ENCODE data around the gene MVB12B.

Gene MVB12B

DNA sequence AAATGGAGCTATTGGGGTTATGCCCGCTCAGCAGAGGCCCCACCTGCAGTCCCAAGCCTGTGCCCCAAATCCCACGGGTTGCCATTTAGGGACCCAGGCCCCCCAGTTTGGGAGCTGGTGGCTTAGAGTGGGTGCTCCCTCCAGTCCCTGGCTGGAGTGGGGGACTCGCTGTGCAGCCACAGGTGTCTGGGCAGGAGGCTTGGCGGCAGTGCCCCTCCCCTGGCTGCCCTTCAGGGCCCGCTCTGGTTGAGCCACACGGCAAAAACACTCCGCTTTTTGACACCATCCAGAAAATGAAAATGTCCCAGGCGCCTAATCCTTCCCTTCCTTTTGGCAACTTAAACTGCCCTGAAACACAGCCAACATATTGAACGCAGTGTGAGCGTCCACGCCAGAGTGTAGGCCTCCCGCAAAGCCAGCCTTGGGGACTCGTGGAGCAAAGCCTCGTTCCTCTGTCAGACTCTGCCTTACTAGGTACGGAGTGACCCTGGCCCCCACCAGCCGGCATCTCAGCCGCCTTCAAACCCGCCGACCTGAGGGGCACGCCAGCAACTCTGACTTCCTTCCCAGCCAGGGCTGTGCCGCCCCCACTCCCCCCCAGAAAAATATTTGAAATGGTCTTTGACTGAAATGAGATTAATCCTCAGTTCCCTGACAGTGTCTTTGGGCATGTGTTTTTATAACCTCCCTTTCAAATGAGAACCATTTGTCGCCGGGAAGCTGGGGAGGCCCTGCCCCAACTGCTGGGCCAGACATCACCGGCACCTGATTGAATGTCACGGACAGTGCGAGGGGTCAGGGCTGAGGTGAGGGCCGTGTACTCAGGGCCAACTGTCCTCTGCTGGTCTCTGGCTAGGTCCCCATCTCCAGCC is 188.6 kb downstream of the MVB12B start:
- H3K79me1 ChIP-seq (ENCODE audit: low read depth, low read length) = no peaks in the 10 kb centered on the region
- H3K23ac ChIP-seq (ENCODE audit: low read depth, low read length, poor library complexity) = peak overlapping the region; percentile 40
- H4K91ac ChIP-seq (ENCODE audit: low read depth, low read length, poor library complexity) = no peak overlapping the region
- no peaks in the 10 kb centered on the region for H3K9me3 ChIP-seq (replicated peaks in 1 of 2; ENCODE audit: control insufficient read depth in 2 of 2, insufficient read depth in 1 of 2, low read depth in 1 of 2, low read length in 2 of 2)
- H3K4me2 ChIP-seq (ENCODE audit: insufficient read depth, low read length, poor library complexity, severe bottlenecking) = no peak overlapping the region
- no peak overlapping the region for H2AFZ ChIP-seq (ENCODE audit: low read length)
- no peak overlapping the region for H3K27ac ChIP-seq (replicated peaks; ENCODE audit: low read length)
- H3K36me3 ChIP-seq (replicated peaks in 1 of 2; ENCODE audit: control insufficient read depth in 2 of 2, insufficient read depth in 2 of 2, low read length in 2 of 2) = no peaks in the 10 kb centered on the region
- DNase-seq (ENCODE audit: low spot score) = no peak
- H2AK5ac ChIP-seq (ENCODE audit: low read depth, low read length) = peak overlapping the region; percentile 93
- H3K4ac ChIP-seq (ENCODE audit: low read length) = no peak overlapping the region
- no peak overlapping the region for H4K8ac ChIP-seq (ENCODE audit: low read depth, low read length)
- H3K9ac ChIP-seq (ENCODE audit: low read depth, low read length, poor library complexity) = peak overlapping the region; percentile 46
- peak overlapping the region; percentile 86 for H3K18ac ChIP-seq (ENCODE audit: low read length)
- H2BK15ac ChIP-seq (ENCODE audit: low read length) = peak overlapping the region; percentile 18
- peak overlapping the region; percentile 29 for H2BK5ac ChIP-seq (ENCODE audit: low read length)
- peaks cover 0 to 54% (median 4%) of the 10 kb centered on the region in 3 experiments for H3K27me3 ChIP-seq (ENCODE audit: control insufficient read depth in 3 of 3, insufficient read depth in 3 of 3, low read depth in 1 of 3, low read length in 3 of 3)
- peaks cover 18 to 31% of the 10 kb centered on the region in 2 donors for H3K4me1 ChIP-seq (ENCODE audit: control insufficient read depth in 2 of 2, insufficient read depth in 1 of 2, low read depth in 1 of 2, low read length in 2 of 2)
- H2BK120ac ChIP-seq (ENCODE audit: low read depth, low read length) = peak overlapping the region; percentile 78
- no peak overlapping the region for H3K14ac ChIP-seq (ENCODE audit: low read length)
- H2BK12ac ChIP-seq (ENCODE audit: low read length) = no peak overlapping the region
- no CpG with 5 or more reads among the region's 27 CpGs for whole genome bisulfite sequencing, 2 donors (ENCODE audit: extremely low coverage in 2 of 2, insufficient read length in 2 of 2, insufficient replicate concordance in 1 of 2)
- H3K4me3 ChIP-seq (ENCODE audit: low read length in 2 of 2) = no peak overlapping the region

GRCh38 chr9:126515873-126516505 is 189.4 kb downstream of the MVB12B start:
- no peak overlapping the region for H2BK12ac ChIP-seq (ENCODE audit: low read length)
- no peaks in the 10 kb centered on the region for H3K79me1 ChIP-seq (ENCODE audit: low read depth, low read length)
- no peak overlapping the region for H3K27ac ChIP-seq (replicated peaks; ENCODE audit: low read length)
- no peak overlapping the region for H3K4me3 ChIP-seq (ENCODE audit: low read length in 2 of 2)
- no peak overlapping the region for H3K23ac ChIP-seq (ENCODE audit: low read depth, low read length, poor library complexity)
- H3K4me1 ChIP-seq (ENCODE audit: control insufficient read depth in 2 of 2, insufficient read depth in 1 of 2, low read depth in 1 of 2, low read length in 2 of 2) = peaks cover 19 to 37% of the 10 kb centered on the region in 2 donors
- H3K4me2 ChIP-seq (ENCODE audit: insufficient read depth, low read length, poor library complexity, severe bottlenecking) = no peak overlapping the region
- no peak overlapping the region for H3K4ac ChIP-seq (ENCODE audit: low read length)
- H3K18ac ChIP-seq (ENCODE audit: low read length) = peak overlapping the region; percentile 73
- no peak overlapping the region for H2AFZ ChIP-seq (ENCODE audit: low read length)
- peak overlapping the region; percentile 78 for H2BK120ac ChIP-seq (ENCODE audit: low read depth, low read length)
- no peaks in the 10 kb centered on the region for H3K36me3 ChIP-seq (replicated peaks in 1 of 2; ENCODE audit: control insufficient read depth in 2 of 2, insufficient read depth in 2 of 2, low read length in 2 of 2)
- no peak overlapping the region for H2BK5ac ChIP-seq (ENCODE audit: low read length)
- no peak overlapping the region for H3K9ac ChIP-seq (ENCODE audit: low read depth, low read length, poor library complexity)
- no peak overlapping the region for H3K14ac ChIP-seq (ENCODE audit: low read length)
- H3K27me3 ChIP-seq (ENCODE audit: control insufficient read depth in 3 of 3, insufficient read depth in 3 of 3, low read depth in 1 of 3, low read length in 3 of 3) = peaks cover 0 to 54% (median 4%) of the 10 kb centered on the region in 3 experiments
- peak overlapping the region; percentile 18 for H2BK15ac ChIP-seq (ENCODE audit: low read length)
- H4K91ac ChIP-seq (ENCODE audit: low read depth, low read length, poor library complexity) = no peak overlapping the region
- H4K8ac ChIP-seq (ENCODE audit: low read depth, low read length) = no peak overlapping the region
- no CpG with 5 or more reads among the region's 14 CpGs for WGBS, 2 donors (ENCODE audit: extremely low coverage in 2 of 2, insufficient read length in 2 of 2, insufficient replicate concordance in 1 of 2)
- no peaks in the 10 kb centered on the region for H3K9me3 ChIP-seq (replicated peaks in 1 of 2; ENCODE audit: control insufficient read depth in 2 of 2, insufficient read depth in 1 of 2, low read depth in 1 of 2, low read length in 2 of 2)
- peak overlapping the region; percentile 93 for H2AK5ac ChIP-seq (ENCODE audit: low read depth, low read length)
- no peak for DNase-seq (ENCODE audit: low spot score)

- no peak for DNase-seq (ENCODE audit: low spot score)
- H3K4me2 ChIP-seq (ENCODE audit: insufficient read depth, low read length, poor library complexity, severe bottlenecking) = no peak overlapping the region
- H3K36me3 ChIP-seq (replicated peaks in 1 of 2; ENCODE audit: control insufficient read depth in 2 of 2, insufficient read depth in 2 of 2, low read length in 2 of 2) = no peaks in the 10 kb centered on the region
- H3K14ac ChIP-seq (ENCODE audit: low read length) = no peak overlapping the region
- no peak overlapping the region for H4K8ac ChIP-seq (ENCODE audit: low read depth, low read length)
- H3K4me1 ChIP-seq (ENCODE audit: control insufficient read depth in 2 of 2, insufficient read depth in 1 of 2, low read depth in 1 of 2, low read length in 2 of 2) = peaks cover 21 to 40% of the 10 kb centered on the region in 2 donors
- no peak overlapping the region for H2BK5ac ChIP-seq (ENCODE audit: low read length)
- no peaks in the 10 kb centered on the region for H3K9me3 ChIP-seq (replicated peaks in 1 of 2; ENCODE audit: control insufficient read depth in 2 of 2, insufficient read depth in 1 of 2, low read depth in 1 of 2, low read length in 2 of 2)
- no peak overlapping the region for H3K4ac ChIP-seq (ENCODE audit: low read length)
- H3K27me3 ChIP-seq (ENCODE audit: control insufficient read depth in 3 of 3, insufficient read depth in 3 of 3, low read depth in 1 of 3, low read length in 3 of 3) = peaks cover 0 to 54% (median 4%) of the 10 kb centered on the region in 3 experiments
- no peak overlapping the region for H2BK120ac ChIP-seq (ENCODE audit: low read depth, low read length)
- no peaks in the 10 kb centered on the region for H3K79me1 ChIP-seq (ENCODE audit: low read depth, low read length)
- H3K27ac ChIP-seq (replicated peaks; ENCODE audit: low read length) = no peak overlapping the region
- peak overlapping the region in 1 of 2 donors; percentile 7 for H3K4me3 ChIP-seq (ENCODE audit: low read length in 2 of 2)
- peak overlapping the region; percentile 81 for H2AFZ ChIP-seq (ENCODE audit: low read length)
- H2AK5ac ChIP-seq (ENCODE audit: low read depth, low read length) = no peak overlapping the region
- no peak overlapping the region for H3K9ac ChIP-seq (ENCODE audit: low read depth, low read length, poor library complexity)
- H3K18ac ChIP-seq (ENCODE audit: low read length) = no peak overlapping the region
- no CpG with 5 or more reads among the region's 8 CpGs for WGBS, 2 donors (ENCODE audit: extremely low coverage in 2 of 2, insufficient read length in 2 of 2, insufficient replicate concordance in 1 of 2)
- no peak overlapping the region for H3K23ac ChIP-seq (ENCODE audit: low read depth, low read length, poor library complexity)
- no peak overlapping the region for H2BK15ac ChIP-seq (ENCODE audit: low read length)
- no peak overlapping the region for H2BK12ac ChIP-seq (ENCODE audit: low read length)
- no peak overlapping the region for H4K91ac ChIP-seq (ENCODE audit: low read depth, low read length, poor library complexity)
These were observed 189.9 kb downstream of the MVB12B start for GRCh38 chr9:126516561-126516935.

All from neuronal stem cell (in vitro differentiated cells).